Fibroblast of villous mesenchyme (primary cell): ENCODE results near the gene NSG1. TPM values are rescaled to one million over a fixed set of nuclear protein-coding genes. Genes with fewer than 3 reads are reported as not detected.

ENCODE experiments used
- DNase-seq: peaks from one replicate; pipeline ENCODE4 v3.0.0-alpha.2; 2010; ENCODE audit warnings: low read depth
- H3K4me3 ChIP-seq: 2 replicates; pipeline ENCODE4 v1.5.1; 2011; ENCODE audit warnings: low read depth, mild to moderate bottlenecking, low read length
- total RNA-seq: library from RNA; depleted of rRNA; stranded (reverse); fragments of >200 nt; gene quantifications from 2 replicates; pipeline ENCODE4 v1.2.3, GENCODE V29; 2012
- TF ChIP-seq, protein P1 (sequence below): IDR thresholded peaks from 2 replicates; pipeline ENCODE4 v1.5.1; 2012; ENCODE audit warnings: low read depth, mild to moderate bottlenecking, low read length; ENCODE audit not compliant: insufficient read depth

Gene NSG1
- total RNA-seq, 1 donor: 0.86 TPM

DNA sequence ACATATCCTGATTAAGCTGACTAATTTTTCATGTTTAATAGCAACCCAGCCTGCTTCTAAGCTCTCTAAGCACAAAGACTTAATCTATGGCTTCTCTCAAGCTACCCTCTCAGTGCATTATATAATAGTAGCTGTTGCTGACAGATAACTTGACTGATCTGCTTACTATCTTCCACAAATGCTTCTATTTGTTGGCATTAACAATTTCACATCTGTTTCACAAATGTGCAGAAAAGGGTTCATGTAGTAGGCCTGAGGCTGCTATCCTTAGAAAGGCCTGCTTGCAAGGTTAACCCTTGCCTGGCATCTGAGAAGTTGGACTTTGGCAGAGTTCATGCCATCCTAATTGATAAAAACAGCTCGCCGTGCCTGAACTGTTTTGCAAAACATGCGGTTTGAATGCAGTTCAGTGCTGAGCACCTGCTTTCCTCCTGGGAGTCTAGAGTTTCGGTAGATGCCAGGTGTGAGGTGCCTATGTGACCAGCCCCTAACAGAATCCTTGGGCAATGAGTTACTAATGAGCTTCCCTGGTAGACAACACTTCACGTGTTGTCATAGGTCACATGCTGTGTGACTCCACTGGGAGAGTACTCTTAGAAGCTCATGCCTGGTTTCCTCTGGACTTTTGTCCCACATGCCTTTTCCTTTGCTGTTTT, 68.4 kb downstream of the NSG1 start:
- no peak for DNase-seq
- TF ChIP-seq, protein P1, sequence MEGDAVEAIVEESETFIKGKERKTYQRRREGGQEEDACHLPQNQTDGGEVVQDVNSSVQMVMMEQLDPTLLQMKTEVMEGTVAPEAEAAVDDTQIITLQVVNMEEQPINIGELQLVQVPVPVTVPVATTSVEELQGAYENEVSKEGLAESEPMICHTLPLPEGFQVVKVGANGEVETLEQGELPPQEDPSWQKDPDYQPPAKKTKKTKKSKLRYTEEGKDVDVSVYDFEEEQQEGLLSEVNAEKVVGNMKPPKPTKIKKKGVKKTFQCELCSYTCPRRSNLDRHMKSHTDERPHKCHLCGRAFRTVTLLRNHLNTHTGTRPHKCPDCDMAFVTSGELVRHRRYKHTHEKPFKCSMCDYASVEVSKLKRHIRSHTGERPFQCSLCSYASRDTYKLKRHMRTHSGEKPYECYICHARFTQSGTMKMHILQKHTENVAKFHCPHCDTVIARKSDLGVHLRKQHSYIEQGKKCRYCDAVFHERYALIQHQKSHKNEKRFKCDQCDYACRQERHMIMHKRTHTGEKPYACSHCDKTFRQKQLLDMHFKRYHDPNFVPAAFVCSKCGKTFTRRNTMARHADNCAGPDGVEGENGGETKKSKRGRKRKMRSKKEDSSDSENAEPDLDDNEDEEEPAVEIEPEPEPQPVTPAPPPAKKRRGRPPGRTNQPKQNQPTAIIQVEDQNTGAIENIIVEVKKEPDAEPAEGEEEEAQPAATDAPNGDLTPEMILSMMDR: no peak
- H3K4me3 ChIP-seq: no peak overlapping the region

DNA sequence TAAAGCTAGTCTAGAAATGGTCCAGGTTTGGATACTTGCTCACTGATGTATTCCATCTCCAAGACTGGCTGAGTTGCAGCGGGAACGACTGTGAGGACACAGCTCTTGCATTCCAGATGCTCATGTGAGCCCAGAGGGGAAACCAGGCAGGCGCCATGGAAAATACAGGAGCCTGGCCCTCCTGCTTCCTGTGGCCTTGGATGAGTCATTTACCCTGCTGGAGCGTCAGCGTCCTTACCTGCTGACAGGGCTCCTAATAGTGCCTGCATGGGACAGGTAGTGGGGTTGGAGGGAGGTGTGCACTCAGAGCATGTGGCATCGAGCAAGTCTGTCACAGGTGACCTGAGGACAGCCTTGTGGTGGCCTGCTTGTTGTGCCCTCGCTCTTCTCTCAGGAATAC, 69.4 kb downstream of the NSG1 start:
- no peak overlapping the region for H3K4me3 ChIP-seq
- TF ChIP-seq, protein P1: no peak
- DNase-seq: no peak

DNA sequence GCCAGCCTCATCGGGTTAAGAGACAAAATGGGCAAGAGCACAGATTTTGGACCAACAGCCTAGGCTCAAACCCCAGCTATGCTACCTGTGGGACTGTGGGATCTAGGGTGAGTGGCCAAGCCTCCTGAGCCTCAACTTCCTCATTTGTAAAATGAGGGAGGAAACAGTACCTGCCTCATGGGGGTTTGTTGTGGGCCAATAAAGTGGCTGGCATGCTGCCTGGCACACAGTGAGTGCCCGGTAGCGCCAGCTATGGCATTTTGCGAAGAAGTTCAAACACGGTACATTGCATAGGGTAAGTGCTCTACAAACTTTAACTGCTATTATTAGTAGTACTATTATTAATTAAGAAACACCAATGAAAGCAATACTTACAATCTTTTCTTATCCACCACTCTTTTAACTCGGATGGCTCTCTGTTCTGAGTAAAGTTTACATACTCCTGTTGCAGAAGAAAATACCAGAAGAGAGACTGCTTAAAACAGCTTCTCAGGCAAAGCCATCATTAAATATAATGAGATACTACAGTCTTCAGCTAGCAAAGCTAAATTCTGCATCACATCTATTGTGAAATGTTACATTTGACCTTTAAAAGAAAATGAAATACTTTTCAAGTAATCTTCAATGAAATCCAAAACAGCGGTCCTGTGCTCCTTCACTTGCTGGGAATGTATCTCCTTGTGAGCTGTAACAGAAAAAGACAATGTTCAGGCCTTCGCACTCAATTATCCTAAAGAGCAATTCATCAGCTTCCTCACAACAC, 70.1 kb downstream of the NSG1 start:
- H3K4me3 ChIP-seq: no peak overlapping the region
- TF ChIP-seq, protein P1: no peak
- peak; percentile 64 for DNase-seq

GRCh38 chr4:4457803-4458553, 71.1 kb downstream of the NSG1 start:
- TF ChIP-seq, protein P1: no peak
- peak; percentile 33 for DNase-seq
- H3K4me3 ChIP-seq: no peak overlapping the region

DNA sequence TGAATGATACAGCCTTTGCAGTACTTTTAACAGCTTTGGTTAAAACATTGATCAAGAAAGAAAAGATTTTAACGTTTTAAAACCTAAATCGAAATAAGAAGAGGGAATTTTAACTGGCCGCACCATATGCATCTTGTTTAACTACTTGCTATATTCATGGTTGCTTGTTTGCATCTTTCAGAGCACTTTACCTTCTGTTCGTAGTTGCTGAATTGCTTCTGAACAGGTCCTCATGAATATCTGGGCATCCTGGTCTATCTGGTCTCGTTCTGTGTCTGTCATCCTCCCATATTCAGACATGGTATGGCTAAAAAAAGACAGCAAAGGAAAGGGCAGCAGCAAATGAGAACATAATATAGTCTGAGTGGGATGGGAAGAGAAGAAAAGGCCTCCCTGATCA, 72.3 kb downstream of the NSG1 start:
- TF ChIP-seq, protein P1: no peak
- H3K4me3 ChIP-seq: no peak overlapping the region
- DNase-seq: no peak

DNA sequence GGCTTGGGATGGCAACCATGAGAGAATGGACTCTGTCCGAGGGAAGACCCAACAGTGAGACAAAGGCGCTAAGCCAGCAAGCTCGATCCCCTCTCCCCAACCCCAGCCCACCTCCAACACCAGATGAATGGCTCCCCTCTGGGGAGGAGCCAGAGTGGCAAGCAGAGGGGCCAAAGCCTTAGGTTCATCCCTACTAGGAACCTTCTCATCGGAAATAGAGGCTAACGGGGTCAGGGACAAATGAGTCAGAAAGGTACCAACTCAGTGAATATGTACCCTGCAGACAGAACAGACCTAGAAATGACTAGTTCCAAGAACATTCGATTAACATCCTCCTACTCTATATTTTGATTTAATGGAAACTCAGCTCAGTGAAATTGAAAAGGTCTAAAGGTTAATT, 73.9 kb downstream of the NSG1 start:
- no peak overlapping the region for H3K4me3 ChIP-seq
- TF ChIP-seq, protein P1: no peak
- DNase-seq: no peak
